ENCODE measurements around the gene LPIN2. TPM values are rescaled to one million over a fixed set of nuclear protein-coding genes. Genes with fewer than 3 reads are reported as not detected.
A peak's percentile ranks its signal among the peaks of the same experiment; 100 is the strongest.

Gene LPIN2
- total and polyA plus RNA-seq, 2 experiments from 2014 or later = 9.0 to 10.8 TPM

DNA sequence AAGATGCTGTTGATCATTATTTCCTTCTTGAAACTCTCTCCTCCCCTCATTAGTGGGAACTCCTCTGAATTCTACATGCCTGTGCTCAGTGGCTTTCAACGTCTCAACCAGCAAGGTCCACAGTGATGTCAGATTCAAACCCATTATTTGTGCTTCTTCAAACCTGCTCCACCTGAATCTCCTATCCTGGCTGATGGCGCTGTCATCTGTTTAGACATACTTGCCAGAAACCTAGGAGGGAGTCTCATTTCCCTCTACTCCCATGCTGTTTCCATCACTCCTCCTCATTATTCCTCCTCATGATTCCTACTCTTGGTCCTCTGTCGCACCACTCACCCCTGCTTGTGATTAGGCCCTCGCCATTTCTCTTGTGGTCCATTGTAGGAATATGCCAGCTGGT, 2.9 kb upstream of the LPIN2 start:
- TF ChIP-seq, protein P1, sequence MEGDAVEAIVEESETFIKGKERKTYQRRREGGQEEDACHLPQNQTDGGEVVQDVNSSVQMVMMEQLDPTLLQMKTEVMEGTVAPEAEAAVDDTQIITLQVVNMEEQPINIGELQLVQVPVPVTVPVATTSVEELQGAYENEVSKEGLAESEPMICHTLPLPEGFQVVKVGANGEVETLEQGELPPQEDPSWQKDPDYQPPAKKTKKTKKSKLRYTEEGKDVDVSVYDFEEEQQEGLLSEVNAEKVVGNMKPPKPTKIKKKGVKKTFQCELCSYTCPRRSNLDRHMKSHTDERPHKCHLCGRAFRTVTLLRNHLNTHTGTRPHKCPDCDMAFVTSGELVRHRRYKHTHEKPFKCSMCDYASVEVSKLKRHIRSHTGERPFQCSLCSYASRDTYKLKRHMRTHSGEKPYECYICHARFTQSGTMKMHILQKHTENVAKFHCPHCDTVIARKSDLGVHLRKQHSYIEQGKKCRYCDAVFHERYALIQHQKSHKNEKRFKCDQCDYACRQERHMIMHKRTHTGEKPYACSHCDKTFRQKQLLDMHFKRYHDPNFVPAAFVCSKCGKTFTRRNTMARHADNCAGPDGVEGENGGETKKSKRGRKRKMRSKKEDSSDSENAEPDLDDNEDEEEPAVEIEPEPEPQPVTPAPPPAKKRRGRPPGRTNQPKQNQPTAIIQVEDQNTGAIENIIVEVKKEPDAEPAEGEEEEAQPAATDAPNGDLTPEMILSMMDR (conservative IDR thresholded peaks at IDR 0.05; ENCODE audit: low read depth in 2 of 2) = no peak
- no peak for TF ChIP-seq POLR2AphosphoS5 (IDR thresholded peaks at IDR 0.05; ENCODE audit: low read depth)
- H3K36me3 Mint-ChIP-seq (ENCODE audit: low read depth) = peaks cover 3% of the 10 kb centered on the region; the same call in 1 of the 3 replicates
- H3K36me3 ChIP-seq (ENCODE audit: insufficient read depth) = no peaks in the 10 kb centered on the region
- H3K79me2 ChIP-seq (replicated peaks; ENCODE audit: insufficient read depth) = peaks cover 5% of the 10 kb centered on the region
- H3K4me1 ChIP-seq (ENCODE audit: insufficient read depth) = peaks cover 7% of the 10 kb centered on the region; the same call in 1 of the 2 replicates
- H3K9me3 Mint-ChIP-seq = no peaks in the 10 kb centered on the region
- no peak overlapping the region for H3K27ac Mint-ChIP-seq
- no peak overlapping the region for H3K4me2 ChIP-seq
- no peak overlapping the region for H3K4me3 Mint-ChIP-seq
- H3K9me2 ChIP-seq (ENCODE audit: insufficient read depth) = no peaks in the 10 kb centered on the region
- H4K20me1 ChIP-seq (replicated peaks; ENCODE audit: insufficient read depth) = no peaks in the 10 kb centered on the region; the same call in 1 of the 2 replicates
- H3K4me1 Mint-ChIP-seq = peaks cover 34% of the 10 kb centered on the region
- DNase-seq (ENCODE audit: low spot score) = no peak
- 0 out of 2 replicates have a peak, but pooled peaks cover 9% of the 10 kb centered on the region for H3F3A ChIP-seq (replicated peaks; ENCODE audit: low read depth)
- no peak for ATAC-seq
- no peaks in the 10 kb centered on the region for H3K27me3 ChIP-seq (ENCODE audit: insufficient read depth)
- no peak overlapping the region for H3K27ac ChIP-seq (ENCODE audit: low read depth)
- peaks cover 3% of the 10 kb centered on the region for H3K27me3 Mint-ChIP-seq (ENCODE audit: insufficient read depth, low read depth, poor library complexity)
- H3K4me3 ChIP-seq = no peak overlapping the region
- 0 out of 2 replicates have a peak overlapping the region, but pooled peaks have one; percentile 7 for H2AFZ ChIP-seq

DNA sequence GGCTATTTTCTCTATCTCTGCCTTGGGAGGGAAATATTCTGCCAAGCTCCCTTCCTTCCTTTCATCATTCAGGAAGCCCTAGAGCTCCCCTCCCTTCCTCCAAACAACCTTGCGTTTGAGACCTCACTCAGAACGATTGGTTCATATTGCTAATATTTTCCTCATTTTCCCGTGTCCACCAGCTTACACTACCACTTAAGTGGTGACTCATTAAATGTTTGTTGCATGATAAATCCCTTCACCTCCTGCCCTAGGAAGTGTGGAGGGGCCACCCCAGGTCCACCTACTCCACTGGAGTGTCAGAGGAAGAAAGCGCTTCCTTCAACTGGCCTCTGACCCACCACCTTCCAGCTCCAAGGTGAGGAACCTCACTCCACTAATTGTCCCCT, 2.3 kb upstream of the LPIN2 start:
- peaks cover 4% of the 10 kb centered on the region for H3K27me3 Mint-ChIP-seq (ENCODE audit: insufficient read depth, low read depth, poor library complexity)
- peaks cover 4% of the 10 kb centered on the region; the same call in 1 of the 3 replicates for H3K36me3 Mint-ChIP-seq (ENCODE audit: low read depth)
- H3K27me3 ChIP-seq (ENCODE audit: insufficient read depth) = no peaks in the 10 kb centered on the region
- no peaks in the 10 kb centered on the region; the same call in 1 of the 2 replicates for H4K20me1 ChIP-seq (replicated peaks; ENCODE audit: insufficient read depth)
- no peak overlapping the region for H3K27ac Mint-ChIP-seq
- peaks cover 7% of the 10 kb centered on the region; the same call in 1 of the 2 replicates for H3K4me1 ChIP-seq (ENCODE audit: insufficient read depth)
- H3K4me3 Mint-ChIP-seq = no peak overlapping the region
- H3K9me3 Mint-ChIP-seq = no peaks in the 10 kb centered on the region
- DNase-seq (ENCODE audit: low spot score) = no peak
- no peak for ATAC-seq
- peaks cover 36% of the 10 kb centered on the region for H3K4me1 Mint-ChIP-seq
- H3K4me2 ChIP-seq = no peak overlapping the region
- peaks cover 12% of the 10 kb centered on the region for H3K79me2 ChIP-seq (replicated peaks; ENCODE audit: insufficient read depth)
- 0 out of 2 replicates have a peak overlapping the region, but pooled peaks have one; percentile 32 for H2AFZ ChIP-seq
- no peak overlapping the region for H3K27ac ChIP-seq (ENCODE audit: low read depth)
- no peak overlapping the region for H3K4me3 ChIP-seq
- H3K9me2 ChIP-seq (ENCODE audit: insufficient read depth) = no peaks in the 10 kb centered on the region
- 0 out of 2 replicates have a peak, but pooled peaks cover 9% of the 10 kb centered on the region for H3F3A ChIP-seq (replicated peaks; ENCODE audit: low read depth)
- H3K36me3 ChIP-seq (ENCODE audit: insufficient read depth) = no peaks in the 10 kb centered on the region
- TF ChIP-seq STAT1 (IDR thresholded peaks at IDR 0.05; ENCODE audit: unreplicated experiment) (no peak), EZH2 (IDR thresholded peaks at IDR 0.05; ENCODE audit: low read depth, unreplicated experiment) (no peak), ZNF331 (CRISPR knock-in tag; IDR thresholded peaks at IDR 0.05; ENCODE audit: low read depth) (no peak), ZNF114 (CRISPR knock-in tag; IDR thresholded peaks at IDR 0.05) (no peak), EZH2phosphoT487 (IDR thresholded peaks at IDR 0.05; ENCODE audit: unreplicated experiment) (no peak), JUNB (IDR thresholded peaks at IDR 0.05; ENCODE audit: unreplicated experiment) (no peak), NANOG (IDR thresholded peaks at IDR 0.05; ENCODE audit: borderline replicate concordance) (no peak), POLR2AphosphoS5 (IDR thresholded peaks at IDR 0.05; ENCODE audit: low read depth) (no peak)
- TF ChIP-seq, protein P2, sequence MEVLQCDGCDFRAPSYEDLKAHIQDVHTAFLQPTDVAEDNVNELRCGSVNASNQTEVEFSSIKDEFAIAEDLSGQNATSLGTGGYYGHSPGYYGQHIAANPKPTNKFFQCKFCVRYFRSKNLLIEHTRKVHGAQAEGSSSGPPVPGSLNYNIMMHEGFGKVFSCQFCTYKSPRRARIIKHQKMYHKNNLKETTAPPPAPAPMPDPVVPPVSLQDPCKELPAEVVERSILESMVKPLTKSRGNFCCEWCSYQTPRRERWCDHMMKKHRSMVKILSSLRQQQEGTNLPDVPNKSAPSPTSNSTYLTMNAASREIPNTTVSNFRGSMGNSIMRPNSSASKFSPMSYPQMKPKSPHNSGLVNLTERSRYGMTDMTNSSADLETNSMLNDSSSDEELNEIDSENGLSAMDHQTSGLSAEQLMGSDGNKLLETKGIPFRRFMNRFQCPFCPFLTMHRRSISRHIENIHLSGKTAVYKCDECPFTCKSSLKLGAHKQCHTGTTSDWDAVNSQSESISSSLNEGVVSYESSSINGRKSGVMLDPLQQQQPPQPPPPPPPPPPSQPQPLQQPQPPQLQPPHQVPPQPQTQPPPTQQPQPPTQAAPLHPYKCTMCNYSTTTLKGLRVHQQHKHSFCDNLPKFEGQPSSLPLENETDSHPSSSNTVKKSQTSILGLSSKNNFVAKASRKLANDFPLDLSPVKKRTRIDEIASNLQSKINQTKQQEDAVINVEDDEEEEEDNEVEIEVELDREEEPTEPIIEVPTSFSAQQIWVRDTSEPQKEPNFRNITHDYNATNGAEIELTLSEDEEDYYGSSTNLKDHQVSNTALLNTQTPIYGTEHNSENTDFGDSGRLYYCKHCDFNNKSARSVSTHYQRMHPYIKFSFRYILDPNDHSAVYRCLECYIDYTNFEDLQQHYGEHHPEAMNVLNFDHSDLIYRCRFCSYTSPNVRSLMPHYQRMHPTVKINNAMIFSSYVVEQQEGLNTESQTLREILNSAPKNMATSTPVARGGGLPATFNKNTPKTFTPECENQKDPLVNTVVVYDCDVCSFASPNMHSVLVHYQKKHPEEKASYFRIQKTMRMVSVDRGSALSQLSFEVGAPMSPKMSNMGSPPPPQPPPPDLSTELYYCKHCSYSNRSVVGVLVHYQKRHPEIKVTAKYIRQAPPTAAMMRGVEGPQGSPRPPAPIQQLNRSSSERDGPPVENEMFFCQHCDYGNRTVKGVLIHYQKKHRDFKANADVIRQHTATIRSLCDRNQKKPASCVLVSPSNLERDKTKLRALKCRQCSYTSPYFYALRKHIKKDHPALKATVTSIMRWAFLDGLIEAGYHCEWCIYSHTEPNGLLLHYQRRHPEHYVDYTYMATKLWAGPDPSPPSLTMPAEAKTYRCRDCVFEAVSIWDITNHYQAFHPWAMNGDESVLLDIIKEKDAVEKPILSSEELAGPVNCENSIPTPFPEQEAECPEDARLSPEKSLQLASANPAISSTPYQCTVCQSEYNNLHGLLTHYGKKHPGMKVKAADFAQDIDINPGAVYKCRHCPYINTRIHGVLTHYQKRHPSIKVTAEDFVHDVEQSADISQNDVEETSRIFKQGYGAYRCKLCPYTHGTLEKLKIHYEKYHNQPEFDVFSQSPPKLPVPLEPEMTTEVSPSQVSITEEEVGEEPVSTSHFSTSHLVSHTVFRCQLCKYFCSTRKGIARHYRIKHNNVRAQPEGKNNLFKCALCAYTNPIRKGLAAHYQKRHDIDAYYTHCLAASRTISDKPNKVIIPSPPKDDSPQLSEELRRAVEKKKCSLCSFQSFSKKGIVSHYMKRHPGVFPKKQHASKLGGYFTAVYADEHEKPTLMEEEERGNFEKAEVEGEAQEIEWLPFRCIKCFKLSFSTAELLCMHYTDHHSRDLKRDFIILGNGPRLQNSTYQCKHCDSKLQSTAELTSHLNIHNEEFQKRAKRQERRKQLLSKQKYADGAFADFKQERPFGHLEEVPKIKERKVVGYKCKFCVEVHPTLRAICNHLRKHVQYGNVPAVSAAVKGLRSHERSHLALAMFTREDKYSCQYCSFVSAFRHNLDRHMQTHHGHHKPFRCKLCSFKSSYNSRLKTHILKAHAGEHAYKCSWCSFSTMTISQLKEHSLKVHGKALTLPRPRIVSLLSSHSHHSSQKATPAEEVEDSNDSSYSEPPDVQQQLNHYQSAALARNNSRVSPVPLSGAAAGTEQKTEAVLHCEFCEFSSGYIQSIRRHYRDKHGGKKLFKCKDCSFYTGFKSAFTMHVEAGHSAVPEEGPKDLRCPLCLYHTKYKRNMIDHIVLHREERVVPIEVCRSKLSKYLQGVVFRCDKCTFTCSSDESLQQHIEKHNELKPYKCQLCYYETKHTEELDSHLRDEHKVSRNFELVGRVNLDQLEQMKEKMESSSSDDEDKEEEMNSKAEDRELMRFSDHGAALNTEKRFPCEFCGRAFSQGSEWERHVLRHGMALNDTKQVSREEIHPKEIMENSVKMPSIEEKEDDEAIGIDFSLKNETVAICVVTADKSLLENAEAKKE (CRISPR knock-in tag; IDR thresholded peaks at IDR 0.05) = no peak
- TF ChIP-seq, protein P3, sequence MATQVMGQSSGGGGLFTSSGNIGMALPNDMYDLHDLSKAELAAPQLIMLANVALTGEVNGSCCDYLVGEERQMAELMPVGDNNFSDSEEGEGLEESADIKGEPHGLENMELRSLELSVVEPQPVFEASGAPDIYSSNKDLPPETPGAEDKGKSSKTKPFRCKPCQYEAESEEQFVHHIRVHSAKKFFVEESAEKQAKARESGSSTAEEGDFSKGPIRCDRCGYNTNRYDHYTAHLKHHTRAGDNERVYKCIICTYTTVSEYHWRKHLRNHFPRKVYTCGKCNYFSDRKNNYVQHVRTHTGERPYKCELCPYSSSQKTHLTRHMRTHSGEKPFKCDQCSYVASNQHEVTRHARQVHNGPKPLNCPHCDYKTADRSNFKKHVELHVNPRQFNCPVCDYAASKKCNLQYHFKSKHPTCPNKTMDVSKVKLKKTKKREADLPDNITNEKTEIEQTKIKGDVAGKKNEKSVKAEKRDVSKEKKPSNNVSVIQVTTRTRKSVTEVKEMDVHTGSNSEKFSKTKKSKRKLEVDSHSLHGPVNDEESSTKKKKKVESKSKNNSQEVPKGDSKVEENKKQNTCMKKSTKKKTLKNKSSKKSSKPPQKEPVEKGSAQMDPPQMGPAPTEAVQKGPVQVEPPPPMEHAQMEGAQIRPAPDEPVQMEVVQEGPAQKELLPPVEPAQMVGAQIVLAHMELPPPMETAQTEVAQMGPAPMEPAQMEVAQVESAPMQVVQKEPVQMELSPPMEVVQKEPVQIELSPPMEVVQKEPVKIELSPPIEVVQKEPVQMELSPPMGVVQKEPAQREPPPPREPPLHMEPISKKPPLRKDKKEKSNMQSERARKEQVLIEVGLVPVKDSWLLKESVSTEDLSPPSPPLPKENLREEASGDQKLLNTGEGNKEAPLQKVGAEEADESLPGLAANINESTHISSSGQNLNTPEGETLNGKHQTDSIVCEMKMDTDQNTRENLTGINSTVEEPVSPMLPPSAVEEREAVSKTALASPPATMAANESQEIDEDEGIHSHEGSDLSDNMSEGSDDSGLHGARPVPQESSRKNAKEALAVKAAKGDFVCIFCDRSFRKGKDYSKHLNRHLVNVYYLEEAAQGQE (IDR thresholded peaks at IDR 0.05; ENCODE audit: unreplicated experiment) = no peak
